HFFc6 (cell line): Measurements from ENCODE around the gene FBXW8. TPM values are rescaled to one million over a fixed set of nuclear protein-coding genes. Genes with fewer than 3 reads are reported as not detected.
"Not testable (repeated sequence)": the region's sequence is repeated elsewhere in the genome, so short reads cannot be mapped to it uniquely, and the experiment has no call there.

Experiments
- DNase-seq: peaks from one replicate; pipeline ENCODE4 v3.0.0-alpha.2; 2018
- H3K27ac Mint-ChIP-seq: 2 replicates; pipeline ENCODE4 v1.8.0; 2020; ENCODE audit warnings: mild to moderate bottlenecking, mixed read lengths
- H3K27me3 Mint-ChIP-seq: 2 replicates; pipeline ENCODE4 v1.8.0; 2021; ENCODE audit warnings: mild to moderate bottlenecking, moderate library complexity, mixed read lengths; ENCODE audit not compliant: insufficient read depth
- H3K36me3 Mint-ChIP-seq: 2 replicates; pipeline ENCODE4 v1.8.0; 2021; ENCODE audit warnings: low read depth, mixed read lengths
- H3K4me1 Mint-ChIP-seq: 2 replicates; pipeline ENCODE4 v1.8.0; 2020; ENCODE audit warnings: low read depth, mixed read lengths
- H3K4me3 Mint-ChIP-seq: 2 replicates; pipeline ENCODE4 v1.8.0; 2020; ENCODE audit warnings: mild to moderate bottlenecking, moderate library complexity, mixed read lengths
- H3K9me3 Mint-ChIP-seq: 2 replicates; pipeline ENCODE4 v1.8.0; 2020; ENCODE audit warnings: mild to moderate bottlenecking, mixed read lengths
- total RNA-seq, 6 experiments: library from RNA; stranded (reverse); fragmentation: NEBNext Ultra II Directional; extraction: Animal tissue kit (Norgen Biotek cat#: 25700); gene quantifications; 2 replicates in 1 of 6; 3 replicates in 5 of 6; pipeline ENCODE4 v1.2.3, GENCODE V29; 2021
- TF ChIP-seq, protein P1 (sequence below): fragments of 200-600 bp; sonication (generic); IDR thresholded peaks from 2 replicates; pipeline ENCODE4 v1.5.0; 2021; ENCODE audit warnings: antibody characterized with exemption, mild to moderate bottlenecking

The FBXW8 gene
- total RNA-seq, 6 experiments from 2014 or later, result 15.3 to 20.5 (median 18.5) TPM

DNA sequence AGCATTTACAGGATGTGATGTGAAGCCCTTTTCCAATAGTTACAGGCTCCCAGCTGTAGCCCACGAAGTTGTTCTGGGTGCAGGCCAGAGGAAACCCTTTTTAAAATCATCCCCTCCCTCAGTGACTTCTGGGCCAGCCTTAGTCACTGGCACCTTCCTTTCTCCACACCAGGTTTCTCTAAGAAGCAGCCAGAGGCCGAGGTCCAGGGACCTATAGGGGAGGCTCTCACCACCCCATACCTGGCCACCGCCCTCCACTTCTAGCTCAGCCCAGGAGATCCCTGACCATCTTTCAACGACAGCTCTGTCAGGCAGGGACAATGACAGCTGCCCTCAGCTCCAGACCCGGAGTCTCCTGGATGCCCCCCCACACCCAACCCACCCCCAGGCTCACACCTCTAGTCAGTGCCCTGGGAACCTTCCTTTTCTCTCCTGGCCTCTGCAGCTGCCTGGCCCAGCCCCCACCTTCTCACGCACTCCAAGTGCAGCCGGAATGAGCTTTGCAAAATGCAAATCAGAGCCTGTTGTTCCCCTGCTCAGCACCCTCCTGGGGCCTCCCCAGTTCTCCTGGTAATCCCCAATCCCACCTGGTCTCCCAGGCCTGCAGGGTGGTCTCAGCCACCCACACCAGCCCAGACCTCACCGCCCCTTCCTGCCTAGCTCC is 141.8 kb downstream of the FBXW8 start:
- Mint-ChIP-seq H3K27ac (no peak overlapping the region), H3K36me3 (no peaks in the 10 kb centered on the region)

DNA sequence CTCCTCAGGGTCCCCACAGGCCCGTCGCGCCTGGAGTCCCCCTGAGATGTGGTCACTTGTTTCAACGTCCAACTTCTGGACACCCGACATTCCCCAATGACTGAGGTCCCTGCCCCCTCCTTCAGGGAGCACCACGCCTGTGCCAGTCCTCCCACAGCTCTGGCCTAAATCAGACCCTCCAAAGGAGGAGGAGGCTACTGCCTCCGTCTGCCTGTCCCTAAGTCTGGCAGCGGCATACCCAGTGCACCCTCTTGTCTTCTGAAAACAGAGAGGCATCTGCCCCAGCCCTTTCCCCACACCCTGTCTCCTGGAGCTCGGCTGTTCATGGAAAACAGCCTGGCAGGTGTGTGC is 142.3 kb downstream of the FBXW8 start:
- TF ChIP-seq, protein P1, sequence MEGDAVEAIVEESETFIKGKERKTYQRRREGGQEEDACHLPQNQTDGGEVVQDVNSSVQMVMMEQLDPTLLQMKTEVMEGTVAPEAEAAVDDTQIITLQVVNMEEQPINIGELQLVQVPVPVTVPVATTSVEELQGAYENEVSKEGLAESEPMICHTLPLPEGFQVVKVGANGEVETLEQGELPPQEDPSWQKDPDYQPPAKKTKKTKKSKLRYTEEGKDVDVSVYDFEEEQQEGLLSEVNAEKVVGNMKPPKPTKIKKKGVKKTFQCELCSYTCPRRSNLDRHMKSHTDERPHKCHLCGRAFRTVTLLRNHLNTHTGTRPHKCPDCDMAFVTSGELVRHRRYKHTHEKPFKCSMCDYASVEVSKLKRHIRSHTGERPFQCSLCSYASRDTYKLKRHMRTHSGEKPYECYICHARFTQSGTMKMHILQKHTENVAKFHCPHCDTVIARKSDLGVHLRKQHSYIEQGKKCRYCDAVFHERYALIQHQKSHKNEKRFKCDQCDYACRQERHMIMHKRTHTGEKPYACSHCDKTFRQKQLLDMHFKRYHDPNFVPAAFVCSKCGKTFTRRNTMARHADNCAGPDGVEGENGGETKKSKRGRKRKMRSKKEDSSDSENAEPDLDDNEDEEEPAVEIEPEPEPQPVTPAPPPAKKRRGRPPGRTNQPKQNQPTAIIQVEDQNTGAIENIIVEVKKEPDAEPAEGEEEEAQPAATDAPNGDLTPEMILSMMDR, result no peak
- no peak for DNase-seq
- Mint-ChIP-seq H3K9me3 (no peaks in the 10 kb centered on the region), H3K4me1 (peaks cover 6% of the 10 kb centered on the region), H3K4me3 (no peak overlapping the region), H3K36me3 (no peaks in the 10 kb centered on the region), H3K27me3 (peaks cover 43% of the 10 kb centered on the region), H3K27ac (no peak overlapping the region)

More for the DNA sequence above, 141.8 kb downstream of the FBXW8 start:
- TF ChIP-seq, protein P1, result no peak
- Mint-ChIP-seq H3K9me3 (no peaks in the 10 kb centered on the region), H3K27me3 (peaks cover 41% of the 10 kb centered on the region), H3K4me1 (peaks cover 10% of the 10 kb centered on the region), H3K4me3 (no peak overlapping the region)
- DNase-seq, result no peak

DNA sequence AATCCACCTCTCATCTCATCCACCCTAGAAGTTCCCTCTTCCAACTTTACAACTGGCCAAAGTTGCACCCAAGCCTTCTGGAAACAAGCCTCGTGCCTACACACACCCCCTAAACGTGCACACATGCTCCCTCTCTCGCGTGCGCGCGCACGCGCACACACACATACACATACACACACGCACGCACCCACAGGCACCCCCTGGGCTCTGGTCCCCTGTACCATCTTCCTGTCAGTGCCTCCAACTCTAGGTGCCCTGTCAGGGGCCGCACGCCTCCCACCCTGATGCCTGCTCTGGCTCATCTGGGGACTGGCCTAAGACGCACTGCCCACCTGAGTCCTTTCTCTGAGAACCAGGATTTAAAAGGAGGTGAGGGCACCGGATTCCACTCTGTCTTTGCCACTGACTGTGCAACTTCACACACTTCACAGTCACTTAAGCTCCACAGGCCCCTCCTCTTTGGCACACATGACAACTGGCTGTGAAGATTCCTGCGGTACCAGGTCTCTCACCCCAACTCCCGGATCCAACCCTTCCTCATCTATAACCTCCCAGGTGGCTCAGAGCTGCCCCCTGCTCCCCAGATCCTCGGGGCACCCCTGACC is 142.9 kb downstream of the FBXW8 start:
- H3K27me3 Mint-ChIP-seq, result peaks cover 44% of the 10 kb centered on the region
- H3K36me3 Mint-ChIP-seq, result no peaks in the 10 kb centered on the region
- H3K27ac Mint-ChIP-seq, result no peak overlapping the region
- H3K4me3 Mint-ChIP-seq, result no peak overlapping the region
- TF ChIP-seq, protein P1, result no peak
- DNase-seq, result no peak
- no peaks in the 10 kb centered on the region; the same call in 1 of the 2 replicates for H3K4me1 Mint-ChIP-seq
- no peaks in the 10 kb centered on the region for H3K9me3 Mint-ChIP-seq

DNA sequence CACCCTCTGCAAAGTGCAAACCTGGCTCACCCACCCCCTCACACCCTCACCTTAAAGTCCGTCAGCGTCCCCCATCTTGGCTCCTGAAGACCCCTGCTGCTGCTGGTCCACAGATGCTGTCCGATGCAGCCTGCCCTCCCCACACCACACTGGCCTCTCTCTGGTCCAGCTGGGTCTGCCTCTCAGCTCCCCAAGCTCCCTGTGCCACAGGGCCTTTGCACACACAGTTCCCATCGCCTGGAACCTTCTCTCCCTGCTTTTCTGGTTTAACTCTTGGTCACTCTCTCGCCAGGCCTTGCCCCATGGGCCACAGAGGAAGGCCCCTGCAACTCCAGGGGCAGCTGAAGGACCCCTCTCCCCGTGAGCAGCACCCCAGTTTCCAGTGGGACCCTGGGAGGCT is 143.5 kb downstream of the FBXW8 start:
- no peak for DNase-seq
- Mint-ChIP-seq H3K4me1 (no peaks in the 10 kb centered on the region), H3K9me3 (no peaks in the 10 kb centered on the region), H3K36me3 (no peaks in the 10 kb centered on the region), H3K27ac (no peak overlapping the region), H3K4me3 (no peak overlapping the region), H3K27me3 (peaks cover 48% of the 10 kb centered on the region)
- TF ChIP-seq, protein P1, result no peak

DNA sequence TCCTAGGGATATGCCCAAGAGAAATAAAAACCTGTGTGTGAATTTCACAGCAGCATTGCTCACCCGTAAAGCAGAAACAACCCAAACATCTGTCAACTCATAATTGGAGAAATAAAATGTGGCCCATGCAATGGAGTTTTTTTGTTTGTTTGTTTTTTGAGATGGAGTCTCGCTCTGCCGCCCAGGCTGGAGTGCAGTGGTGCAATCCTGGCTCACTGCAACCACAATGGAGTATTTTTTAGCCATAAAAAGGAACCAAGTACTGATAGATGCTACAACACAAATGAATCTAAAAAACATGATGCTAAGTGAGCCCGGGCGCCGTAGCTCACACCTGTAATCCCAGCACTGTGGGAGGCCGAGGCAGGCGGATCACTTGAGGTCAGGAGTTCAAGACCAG is 146.9 kb downstream of the FBXW8 start:
- not testable (repeated sequence) for H3K9me3 Mint-ChIP-seq, H3K36me3 Mint-ChIP-seq, DNase-seq, H3K4me3 Mint-ChIP-seq, H3K27ac Mint-ChIP-seq, H3K4me1 Mint-ChIP-seq
- H3K27me3 Mint-ChIP-seq, result peaks cover 47% of the 10 kb centered on the region

DNA sequence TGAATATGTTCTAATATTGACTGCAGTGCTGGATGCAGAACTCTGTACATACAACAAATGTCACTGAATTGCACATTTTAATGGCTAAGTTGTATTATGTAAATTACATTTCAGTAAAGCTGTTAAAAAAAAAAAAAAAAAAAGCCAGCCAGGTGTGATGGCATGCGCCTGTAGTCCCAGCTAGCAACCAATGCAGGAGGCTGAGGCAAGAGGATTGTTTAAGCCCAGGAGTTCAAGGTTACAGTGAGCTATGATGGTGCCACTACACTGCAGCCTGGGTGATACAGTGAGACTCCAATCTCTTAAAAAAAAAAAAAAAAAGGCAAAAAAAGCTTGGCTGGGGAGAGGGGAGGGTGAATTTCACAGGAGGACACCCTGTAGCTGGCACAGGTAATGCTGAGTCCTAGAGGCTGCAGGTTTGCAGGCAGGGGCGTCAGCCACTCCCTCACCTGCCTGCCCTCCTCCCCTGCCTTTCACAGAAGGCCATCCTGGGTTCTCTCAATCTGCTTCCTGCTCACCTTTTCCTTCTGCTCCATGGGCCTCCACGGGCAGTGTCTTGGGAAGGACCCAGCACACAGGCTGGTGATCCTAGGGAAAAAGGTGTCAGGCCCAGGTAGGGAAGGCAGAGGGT is 147.8 kb downstream of the FBXW8 start:
- Mint-ChIP-seq H3K27me3 (peaks cover 42% of the 10 kb centered on the region), H3K27ac (no peak overlapping the region), H3K9me3 (no peaks in the 10 kb centered on the region), H3K4me1 (peaks cover 6% of the 10 kb centered on the region; the same call in 1 of the 2 replicates), H3K4me3 (no peak overlapping the region), H3K36me3 (no peaks in the 10 kb centered on the region)
- TF ChIP-seq, protein P1, result no peak
- DNase-seq, result no peak
